GM23248 (cell line): ENCODE data around the gene ICOS.

Experiments
- EZH2 ChIP-seq: fragments of 200-600 bp; sonication (generic); IDR thresholded peaks from 2 replicates; pipeline ENCODE4 v1.6.1; 2018; ENCODE audit warnings: antibody characterized with exemption, mild to moderate bottlenecking; ENCODE audit not compliant: insufficient read depth, poor library complexity, severe bottlenecking
- EZH2phosphoT487 ChIP-seq: fragments of 200-600 bp; sonication (generic); IDR thresholded peaks from 2 replicates; pipeline ENCODE4 v1.6.1; 2018; ENCODE audit warnings: antibody characterized with exemption, moderate library complexity, mild to moderate bottlenecking, low read depth; ENCODE audit not compliant: insufficient read depth

- TF ChIP-seq EZH2 (no peak), EZH2phosphoT487 (no peak)
Measured at GRCh38 chr2:203982276-203982675, 45.7 kb downstream of the ICOS start.
